Iris pigment epithelial cell (primary cell): ENCODE results near the gene WWC2.
"Not testable (repeated sequence)": the region's sequence is repeated elsewhere in the genome, so short reads cannot be mapped to it uniquely, and the experiment has no call there.

Experiments used
- DNase-seq: peaks from one replicate; pipeline ENCODE4 v3.0.0-alpha.2; 2011; ENCODE audit warnings: low read depth

Gene WWC2

DNA sequence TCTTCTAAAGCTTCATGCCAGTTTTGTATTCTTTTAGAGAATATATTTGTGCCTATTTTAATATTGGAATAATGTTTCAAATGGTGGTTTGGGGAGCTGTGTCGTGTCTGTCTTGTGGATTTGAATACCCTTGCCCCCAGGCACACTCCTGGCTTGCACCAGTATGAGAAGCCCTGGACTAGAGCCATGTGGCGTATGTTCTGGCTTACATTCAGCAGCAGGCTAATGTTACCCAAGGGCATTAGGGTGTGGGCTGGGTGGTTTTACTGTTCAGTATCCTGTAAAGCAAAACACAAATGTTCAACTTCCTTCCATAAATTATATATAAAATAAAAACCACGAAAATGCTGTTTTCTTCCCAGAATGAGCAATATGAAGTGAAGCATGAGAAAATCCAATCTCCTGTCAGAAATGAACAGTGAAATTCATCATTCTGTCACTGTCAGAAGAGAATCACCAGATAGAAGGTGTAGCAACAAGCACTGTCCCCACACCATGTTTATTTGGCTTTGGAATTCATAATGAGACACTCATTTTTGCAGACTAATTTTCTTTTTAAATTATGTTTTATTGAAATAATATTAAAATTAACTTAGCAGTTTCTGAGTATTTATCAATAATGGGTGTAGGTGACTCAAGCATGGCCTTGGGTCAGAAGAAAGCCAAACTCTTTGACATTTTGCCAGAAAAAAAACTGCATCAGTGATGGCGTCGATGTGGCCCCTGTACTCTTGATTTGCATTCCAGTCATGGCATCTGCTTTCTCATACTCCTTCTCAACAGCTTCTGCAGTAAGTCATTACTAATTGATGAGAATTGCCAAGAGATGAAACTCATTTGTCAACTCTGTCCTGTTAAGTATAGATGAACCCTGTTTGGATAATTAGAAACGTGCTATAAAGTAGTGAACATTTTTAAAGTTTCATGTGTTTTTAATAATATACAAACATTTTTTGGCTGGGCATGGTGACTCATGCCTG is 43.8 kb downstream of the WWC2 start:
- DNase-seq = peak; percentile 74

DNA sequence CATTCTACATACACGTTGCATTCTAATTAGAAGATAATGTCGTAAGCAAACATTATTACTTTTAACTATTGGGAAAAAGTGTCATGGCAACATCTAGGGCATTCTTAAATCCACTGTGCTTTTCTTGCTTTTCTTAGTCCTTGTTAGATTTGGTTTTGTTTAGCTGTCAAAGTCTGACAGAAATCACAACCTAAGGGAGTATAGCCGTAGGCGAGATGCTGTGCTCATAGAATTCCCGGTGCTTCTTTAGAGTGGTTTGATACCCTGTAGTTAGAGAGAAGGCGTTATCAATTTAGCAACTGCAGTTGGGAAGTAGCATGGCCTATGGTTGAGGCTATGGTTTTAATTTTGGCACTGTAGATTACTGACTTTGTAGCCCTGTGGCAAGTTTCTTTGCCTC is 45.7 kb downstream of the WWC2 start:
- DNase-seq = no peak

DNA sequence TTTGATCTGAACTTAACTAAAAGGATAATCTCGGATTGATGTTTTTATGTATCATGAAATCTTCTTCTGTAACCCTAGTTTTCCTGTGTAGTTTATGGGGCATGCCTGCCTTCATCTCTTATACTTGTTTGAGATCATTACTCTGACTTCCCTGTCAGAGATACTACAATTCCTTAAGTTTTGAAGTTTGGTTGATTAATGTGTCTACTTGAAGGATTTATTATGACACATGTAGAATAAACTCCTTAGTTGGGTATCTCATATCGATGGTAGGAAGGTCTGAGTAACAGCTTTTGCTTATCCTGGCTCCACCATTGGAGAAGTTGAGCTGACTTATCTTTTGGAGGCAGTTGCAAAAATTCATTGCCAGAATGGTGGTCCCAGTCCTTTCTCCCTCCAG is 46.7 kb downstream of the WWC2 start:
- no peak for DNase-seq

DNA sequence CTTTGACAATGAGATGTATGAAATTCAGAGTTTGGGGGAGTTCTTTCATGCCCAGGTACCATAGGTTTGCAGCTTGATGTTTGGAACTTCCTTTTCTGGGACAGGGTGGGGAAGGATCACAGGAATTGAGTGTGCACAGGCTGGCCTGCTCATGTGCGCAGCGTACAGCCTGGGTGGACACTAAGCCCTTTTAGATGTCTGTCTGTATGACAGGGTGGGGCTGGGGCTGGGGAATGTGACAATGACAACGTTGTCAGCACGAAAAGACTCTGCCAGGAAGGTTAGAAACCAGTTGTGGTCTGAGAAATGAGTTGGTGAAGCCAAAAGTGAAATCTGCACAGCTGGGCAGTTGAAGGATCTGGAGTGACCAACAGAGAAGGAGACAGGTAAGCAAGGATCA is 47.4 kb downstream of the WWC2 start:
- no peak for DNase-seq

DNA sequence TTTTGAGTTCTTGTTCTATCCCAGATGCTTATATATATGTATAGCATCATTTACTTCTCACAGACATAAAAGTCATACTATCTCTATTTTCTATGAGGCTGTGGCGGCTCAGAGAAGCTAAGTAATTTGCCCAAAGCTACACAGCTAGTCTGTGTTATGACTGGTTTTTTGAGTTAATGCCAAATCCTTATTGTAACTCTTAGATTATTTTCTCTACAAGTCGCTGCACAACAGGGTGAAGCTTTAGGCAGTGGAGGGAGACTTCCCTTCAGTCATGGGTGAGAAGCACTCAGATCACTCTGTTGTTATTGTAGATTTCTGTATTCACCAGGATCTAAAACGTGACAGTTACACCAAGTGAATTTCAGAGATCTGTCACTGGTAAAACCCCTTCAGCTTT is 48.1 kb downstream of the WWC2 start:
- DNase-seq = peak; percentile 44

DNA sequence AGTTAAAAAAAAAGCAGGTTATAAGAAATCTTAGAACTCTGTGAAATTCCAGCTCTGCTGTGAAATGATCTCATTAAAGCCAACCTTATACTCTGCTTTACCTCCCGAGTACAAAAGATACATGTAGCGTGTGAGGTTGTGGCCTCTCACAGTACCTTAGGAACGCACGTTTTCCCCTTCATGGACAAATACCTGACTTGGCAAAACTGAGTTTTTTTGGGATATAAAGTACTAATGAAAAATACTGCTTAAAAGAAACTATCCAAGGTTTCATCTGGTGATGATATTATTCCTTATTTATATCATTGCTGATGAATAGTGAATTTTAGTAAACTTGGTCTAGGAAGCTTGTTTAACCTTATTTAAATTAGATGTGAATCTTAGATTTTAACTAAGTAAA is 48.9 kb downstream of the WWC2 start:
- DNase-seq = no peak

DNA sequence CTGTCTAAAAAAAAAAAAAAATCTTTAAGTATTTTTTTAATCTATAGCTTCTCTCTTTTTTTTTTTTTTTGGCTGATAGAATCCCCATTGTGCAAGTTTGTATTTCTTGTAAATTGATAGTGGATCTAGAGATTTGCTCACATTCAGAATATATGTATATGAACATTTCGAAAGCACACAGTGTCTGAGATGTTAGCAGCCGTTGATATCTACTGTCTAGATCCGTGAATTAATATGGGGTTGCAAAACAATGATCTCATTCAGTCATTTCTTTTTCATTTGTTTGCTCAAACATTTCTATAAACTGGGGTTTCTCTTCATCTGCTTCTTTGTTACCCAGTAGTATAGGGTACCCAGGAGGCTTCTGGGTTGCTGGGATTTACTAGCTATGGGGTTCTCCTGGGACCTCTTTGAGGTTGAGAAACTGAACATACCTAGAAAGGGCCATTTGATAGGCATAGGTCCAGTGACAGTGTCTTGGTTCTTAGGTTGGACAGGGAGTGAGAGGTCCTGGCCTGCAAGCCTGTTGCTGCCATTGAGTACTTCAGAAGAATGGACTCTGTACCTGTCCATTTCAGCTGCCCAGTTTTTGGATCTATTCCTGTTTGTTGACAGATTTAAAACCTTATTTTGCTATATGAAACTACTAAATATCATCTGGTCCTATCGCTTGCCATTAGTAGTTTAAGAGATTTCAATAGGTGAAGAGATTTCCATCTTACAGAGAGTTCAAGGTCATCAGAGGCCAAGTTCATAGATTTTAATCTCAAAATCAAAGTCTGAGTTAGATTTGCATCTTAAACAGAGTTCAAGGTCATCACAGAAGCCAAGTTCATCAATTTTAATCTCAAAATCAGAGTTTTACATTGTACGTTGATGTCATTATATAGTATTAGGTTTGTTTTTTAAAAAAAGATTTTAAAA is 50.8 kb downstream of the WWC2 start:
- peak; percentile 49 for DNase-seq

DNA sequence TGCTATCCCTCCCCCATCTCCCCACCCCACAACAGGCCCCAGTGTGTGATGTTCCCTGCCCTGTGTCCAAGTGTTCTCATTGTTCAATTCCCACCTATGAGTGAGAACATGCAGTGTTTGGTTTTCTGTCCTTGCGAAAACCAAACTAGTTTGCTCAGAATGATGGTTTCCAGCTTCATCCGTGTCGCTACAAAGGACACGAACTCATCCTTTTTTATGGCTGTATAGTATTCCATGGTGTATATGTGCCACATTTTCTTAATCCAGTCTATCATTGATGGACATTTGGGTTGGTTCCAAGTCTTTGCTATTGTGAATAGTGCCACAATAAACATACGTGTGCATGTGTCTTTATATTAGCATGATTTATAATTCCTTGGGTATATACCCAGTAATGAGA is 51.6 kb downstream of the WWC2 start:
- DNase-seq = not testable (repeated sequence)

DNA sequence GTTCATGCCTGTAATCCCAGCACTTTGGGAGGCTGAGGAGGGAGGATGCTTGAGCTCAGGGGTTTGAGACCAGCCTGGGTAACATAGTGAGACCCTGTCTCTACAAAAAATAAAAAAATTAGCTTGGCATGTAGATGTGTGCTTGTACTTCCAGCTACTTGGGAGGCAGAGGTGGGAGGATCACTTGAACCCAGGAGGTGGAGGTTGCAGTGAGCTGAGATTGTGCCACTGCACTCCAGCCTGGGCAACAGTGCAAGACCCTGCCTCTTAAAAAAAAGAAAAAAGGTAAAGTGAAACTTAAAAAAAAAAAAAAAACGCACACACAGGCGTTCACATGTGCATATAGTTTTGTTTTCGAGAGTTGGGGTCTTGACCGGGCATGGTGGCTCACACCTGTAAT is 53.2 kb downstream of the WWC2 start:
- not testable (repeated sequence) for DNase-seq

DNA sequence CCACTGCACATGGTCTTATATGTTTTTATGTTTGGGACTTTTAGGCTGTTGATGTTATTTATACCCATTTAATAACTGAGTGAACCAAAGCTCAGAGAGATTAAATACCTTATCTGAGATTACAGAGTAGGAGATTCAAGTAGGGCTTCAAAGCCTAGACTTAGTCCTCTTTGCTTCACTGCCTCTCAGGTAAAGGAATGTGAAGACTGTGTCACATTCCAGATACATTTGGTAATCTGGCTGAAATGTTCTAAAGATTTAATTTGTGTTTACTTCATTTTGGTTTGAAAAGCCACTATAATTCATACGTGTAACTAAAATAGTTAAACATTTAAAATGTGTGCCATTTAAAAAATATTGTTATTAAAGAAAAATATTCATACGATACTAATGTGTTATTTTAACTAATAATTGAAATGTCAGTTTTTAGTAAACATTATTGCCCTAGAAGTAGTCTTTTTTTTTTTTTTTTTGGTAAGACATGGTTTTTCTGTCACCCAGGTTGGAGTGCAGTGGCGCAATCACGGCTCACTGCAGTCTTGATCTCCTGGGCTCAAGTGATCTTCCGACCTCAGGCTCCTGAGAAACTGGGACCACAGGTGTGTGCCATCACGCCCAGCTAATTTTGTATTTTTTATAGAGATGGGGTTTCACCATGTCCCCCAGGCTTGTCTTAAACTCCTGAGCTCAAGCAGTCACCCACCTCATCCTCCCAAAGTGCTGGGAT is 54.3 kb downstream of the WWC2 start:
- DNase-seq = no peak

DNA sequence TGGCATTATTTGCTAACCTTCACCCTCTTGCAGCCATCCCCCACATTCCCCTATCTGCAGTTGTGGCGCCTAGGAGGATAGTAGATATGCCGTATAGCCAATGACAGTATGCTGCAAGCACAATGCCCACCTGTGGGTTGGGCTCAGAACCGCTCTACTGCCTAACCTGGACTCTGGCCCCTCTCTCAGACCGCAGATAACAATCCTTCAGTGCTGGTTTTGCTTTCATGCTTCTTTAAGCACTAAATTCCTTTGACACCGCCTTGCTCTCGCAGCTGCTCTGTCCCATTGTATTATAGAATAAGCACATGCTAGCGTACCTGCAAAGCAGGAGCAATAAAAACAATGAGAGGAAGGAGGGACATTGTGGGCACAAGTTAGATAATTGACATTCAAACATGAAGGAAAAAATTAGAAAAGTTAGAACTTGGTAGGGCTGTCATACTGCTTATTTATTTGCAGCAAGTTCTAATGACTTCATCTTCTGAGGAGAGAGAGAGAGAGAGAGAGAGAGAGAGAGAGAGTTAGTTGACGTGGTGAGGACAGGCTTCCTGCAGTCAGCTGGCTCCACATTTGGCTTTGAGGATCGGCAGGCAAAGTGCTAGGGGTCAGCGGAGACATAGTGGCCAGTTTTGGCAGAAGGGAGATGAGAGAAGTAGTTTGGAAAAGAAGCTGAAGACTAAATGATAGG is 55.8 kb downstream of the WWC2 start:
- peak; percentile 62 for DNase-seq

DNA sequence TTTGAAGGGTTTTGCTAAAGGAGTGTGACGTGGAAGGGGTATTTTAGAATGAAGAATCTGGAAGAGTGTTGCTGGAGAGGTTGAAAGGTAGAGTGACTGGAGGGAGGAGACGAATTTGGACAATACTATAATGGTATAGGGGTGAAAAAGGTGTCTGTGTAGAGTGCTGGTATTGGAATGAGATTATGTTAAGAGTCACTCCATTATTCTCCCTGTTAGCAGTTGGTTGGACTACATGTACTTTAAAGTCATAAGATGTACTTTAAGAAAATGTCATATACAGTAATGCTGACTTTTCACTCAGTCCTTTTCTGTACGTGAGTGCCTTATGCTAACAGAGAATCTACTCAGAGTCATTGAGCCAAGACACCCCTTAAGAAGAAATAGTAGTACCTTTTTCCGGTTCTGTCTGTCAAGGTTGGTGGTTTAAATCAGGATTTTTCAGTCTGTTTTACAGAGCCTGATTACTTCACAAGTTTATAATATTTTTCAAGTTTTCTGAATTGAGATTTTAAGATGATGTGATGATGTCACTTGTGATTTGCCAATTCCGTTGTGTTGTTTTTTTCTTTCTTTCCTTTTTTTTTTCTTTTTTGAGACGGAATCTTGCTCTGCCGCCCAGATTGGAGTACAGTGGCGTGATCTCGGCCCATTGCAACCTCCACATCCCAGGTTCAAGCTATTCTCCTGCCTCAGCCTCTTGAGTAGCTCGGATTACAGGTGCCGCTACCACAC is 56.6 kb downstream of the WWC2 start:
- no peak for DNase-seq

DNA sequence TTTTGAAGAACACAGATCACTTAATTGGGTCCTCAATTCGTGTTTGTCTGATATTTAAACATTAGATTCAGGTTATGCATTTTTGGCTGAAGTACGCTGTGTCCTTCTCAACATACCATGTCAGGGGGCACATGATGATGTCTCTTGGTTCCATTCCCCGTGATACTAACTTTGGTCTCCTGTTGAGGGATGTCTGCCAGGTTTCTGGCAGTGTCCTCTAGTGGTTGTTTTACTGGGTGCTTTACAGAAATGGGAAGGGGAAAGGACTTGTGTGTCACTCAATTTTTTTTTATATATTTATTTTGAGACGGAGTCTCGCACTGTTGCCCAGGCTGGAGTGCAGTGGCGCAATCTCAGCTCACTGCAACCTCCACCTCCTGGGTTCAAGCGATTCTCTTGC is 58.2 kb downstream of the WWC2 start:
- DNase-seq = no peak

DNA sequence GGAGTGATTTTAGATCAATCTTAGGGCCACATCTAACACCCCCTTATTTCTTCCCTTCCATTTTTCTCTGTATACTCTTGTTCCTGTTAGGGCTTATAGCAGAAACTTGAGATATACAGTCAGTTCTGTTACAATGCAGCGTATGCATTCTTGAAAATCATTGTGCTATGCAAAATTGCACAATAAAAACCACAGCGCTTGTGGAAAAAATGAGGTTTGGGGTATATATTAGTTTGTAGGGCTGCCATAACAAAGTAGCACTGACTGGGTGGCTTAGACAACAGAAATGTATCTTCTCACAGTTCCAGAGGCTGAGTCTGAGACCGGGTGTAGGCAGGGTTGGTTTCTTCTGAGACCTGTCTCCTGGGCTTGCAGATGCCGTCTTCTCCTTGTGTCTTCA is 59.0 kb downstream of the WWC2 start:
- DNase-seq = peak; percentile 96

DNA sequence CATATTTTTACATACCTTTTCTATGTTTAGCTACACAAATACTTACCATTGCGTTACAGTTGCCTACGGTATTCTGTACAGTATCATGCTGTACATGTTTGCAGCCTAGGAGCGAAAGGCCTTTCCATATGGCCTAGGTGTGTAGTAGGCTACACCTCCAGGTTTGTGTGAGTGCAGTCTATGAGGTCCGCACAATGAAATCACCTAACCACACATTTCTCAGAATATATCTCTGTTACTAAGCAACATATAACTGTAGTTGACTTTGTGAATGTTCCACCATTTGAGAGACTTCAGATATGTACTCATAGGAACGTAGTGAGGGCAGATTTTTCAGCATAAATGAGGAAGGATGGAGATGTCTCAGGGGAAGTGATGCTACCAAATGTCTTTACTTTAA is 62.6 kb downstream of the WWC2 start:
- DNase-seq = no peak

DNA sequence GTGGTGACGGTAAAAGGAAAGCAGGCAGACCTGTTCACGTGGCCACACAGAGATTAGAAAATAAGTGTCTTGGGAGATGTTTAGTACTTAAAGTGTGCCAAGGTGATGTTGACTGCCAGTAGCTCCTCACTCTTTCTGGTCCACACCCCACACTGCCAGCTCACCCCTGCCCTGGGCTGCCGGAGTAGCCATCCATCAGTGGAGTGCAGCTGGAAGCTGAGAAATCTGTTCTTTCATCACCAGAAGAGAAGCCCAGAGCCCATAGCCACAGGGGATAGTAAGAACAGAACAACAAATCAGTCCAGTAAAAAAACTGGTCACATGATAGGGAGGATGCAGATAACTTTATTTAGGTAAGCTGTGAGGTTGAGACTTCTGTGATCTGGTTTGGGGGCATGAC is 64.1 kb downstream of the WWC2 start:
- DNase-seq = no peak

DNA sequence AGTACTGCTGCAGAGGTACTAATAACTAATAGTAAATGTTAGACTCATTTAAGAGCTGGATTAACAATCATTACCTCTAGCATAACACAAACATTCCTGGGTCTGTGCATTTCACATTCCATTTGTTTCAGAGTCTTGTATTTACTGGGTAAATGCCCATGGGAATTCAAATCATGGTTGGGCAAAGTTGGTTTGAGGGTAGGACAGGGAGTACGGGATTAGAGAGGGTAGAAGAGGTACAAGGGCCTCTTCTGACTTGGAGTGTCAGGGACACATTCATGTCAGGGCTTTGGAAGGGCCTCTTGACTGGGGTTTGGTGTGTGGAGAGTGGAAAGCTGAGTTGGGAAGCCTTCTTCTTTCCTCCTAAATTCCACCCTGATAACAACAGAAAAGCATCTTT is 65.9 kb downstream of the WWC2 start:
- no peak for DNase-seq

DNA sequence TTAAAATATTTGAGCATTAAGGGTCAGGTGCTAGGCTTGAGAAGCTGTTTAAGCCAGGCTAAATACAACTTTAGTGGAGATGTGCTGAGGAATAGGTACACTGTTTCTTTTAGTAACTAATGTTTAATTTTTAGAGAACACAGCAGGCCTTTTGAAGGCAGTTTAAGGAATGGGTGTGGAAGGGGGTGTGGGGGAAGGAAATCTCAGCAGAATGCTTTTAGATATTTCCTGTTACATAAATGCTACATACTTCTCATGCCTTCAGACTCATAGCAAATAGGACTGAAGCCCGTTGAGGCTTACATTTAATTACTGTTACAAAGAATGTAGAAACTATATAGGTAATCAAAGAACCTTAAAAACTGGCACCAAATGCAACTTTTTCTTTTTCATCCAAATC is 66.3 kb downstream of the WWC2 start:
- DNase-seq = peak; percentile 49

DNA sequence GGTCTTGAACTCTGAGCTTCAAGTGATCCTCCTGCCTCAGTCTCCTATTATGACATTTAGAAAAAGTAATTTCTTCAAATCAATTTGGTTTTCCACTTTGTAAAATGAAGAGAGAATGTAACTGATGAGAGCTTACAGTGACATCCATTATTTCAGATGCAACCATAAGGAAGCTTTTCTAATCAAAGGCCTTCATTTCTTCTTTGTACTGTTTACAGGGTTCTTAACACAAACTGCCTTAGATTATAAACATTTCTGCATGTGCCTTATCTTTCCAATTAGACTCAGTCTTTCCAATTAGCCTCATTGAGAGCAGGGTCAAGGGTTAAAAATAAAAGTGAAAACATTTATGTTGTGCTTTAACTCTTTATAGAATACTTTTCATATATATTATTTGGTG is 71.8 kb downstream of the WWC2 start:
- no peak for DNase-seq

DNA sequence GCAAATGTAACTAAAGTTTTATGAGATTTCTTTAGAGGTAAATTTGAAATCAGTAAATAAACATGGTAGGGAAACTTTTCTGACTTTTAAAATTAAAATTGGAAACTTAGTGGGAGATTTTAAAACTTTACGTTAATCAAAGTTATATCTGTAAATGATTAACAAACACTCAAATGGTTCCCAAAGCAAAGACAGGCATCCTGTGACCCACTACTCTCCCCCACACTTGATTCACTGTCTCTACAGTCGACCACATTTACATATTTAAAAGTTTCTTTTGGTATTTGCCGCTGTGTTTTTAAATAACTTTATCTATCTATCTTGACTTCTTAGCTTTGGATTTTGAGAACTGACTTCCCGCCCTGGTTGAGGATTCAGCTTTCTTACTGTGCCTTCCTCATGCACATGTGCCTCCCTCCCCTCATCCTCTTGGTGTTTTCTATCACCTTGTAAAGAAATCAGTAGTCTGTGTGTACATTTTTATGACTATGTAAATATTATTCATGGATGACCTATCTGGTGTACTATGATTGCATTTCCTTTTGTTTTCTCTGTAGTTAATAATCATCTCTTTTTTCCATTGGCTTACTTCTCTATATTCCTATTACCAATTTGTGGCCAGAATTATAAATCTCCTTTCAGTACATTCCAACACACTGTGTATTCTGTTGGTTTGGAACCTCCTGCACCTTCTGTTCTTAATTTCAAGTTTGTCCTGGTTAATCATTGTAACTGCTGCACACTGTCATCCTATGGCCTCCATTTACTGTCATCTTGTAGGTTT is 72.6 kb downstream of the WWC2 start:
- no peak for DNase-seq
